Psoas muscle (tissue), 8 donors: ENCODE data around the gene FRYL. TPM values are rescaled to one million over a fixed set of nuclear protein-coding genes. Genes with fewer than 3 reads are reported as not detected.

Experiments used
- ATAC-seq, 4 donors: fragments of 200-7000 bp; cut with Tn5 transposase; one replicate each; pipeline ENCODE4 v1.9.1; 2020; ENCODE audit warnings: moderate library complexity in 3 of 4, mild to moderate bottlenecking in 2 of 4
- DNase-seq, 2 donors: peaks; one replicate each; pipeline ENCODE4 v3.0.0-alpha.2; 2020
- H3K27ac ChIP-seq: fragments of 200-600 bp; one replicate; pipeline ENCODE4 v1.8.0; 2022
- H3K27me3 ChIP-seq, 3 donors: fragments of 200-600 bp in 1 of 3; one replicate each; pipeline versions ENCODE4 v1.6.1 to v1.8.0; 2013 to 2022; ENCODE audit warnings: low read length in 2 of 3, mild to moderate bottlenecking in 2 of 3, moderate library complexity in 1 of 3; ENCODE audit not compliant: insufficient read depth in 3 of 3
- H3K36me3 ChIP-seq, 2 donors: fragments of 200-600 bp in 1 of 2; one replicate each; pipeline versions ENCODE4 v1.6.1 to v1.8.0; 2013 to 2022; ENCODE audit warnings: low read depth in 1 of 2, mild to moderate bottlenecking in 1 of 2, moderate library complexity in 1 of 2; ENCODE audit not compliant: insufficient read depth in 1 of 2
- H3K4me1 ChIP-seq: fragments of 200-600 bp; one replicate; pipeline ENCODE4 v1.8.0; 2022
- H3K4me3 ChIP-seq: fragments of 200-600 bp; one replicate; pipeline ENCODE4 v1.8.0; 2022; ENCODE audit warnings: mild to moderate bottlenecking
- H3K9me3 ChIP-seq: fragments of 200-600 bp; one replicate; pipeline ENCODE4 v1.8.0; 2022
- WGBS, 3 donors: extraction: QIAGEN DNeasy Blood & Tissue Kit; methylation state at CpG; one replicate each; pipeline versions ENCODE4 v1.1.6 to v1.1.7; 2013; 5-methylcytosine and 5-hydroxymethylcytosine counted together
- intact Hi-C, 2 donors: fragments of 100-400 bp; cut with DNase I; formaldehyde crosslinking; loops; one replicate each; pipeline versions ENCODE4 v1.11.0 to v1.14.2; 2022
- polyA plus RNA-seq, 3 donors: library from polyadenylated mRNA; stranded (reverse); fragments of 200-250 nt; gene quantifications; one replicate each; pipeline ENCODE4 v1.2.3, GENCODE V29; 2013
- total RNA-seq, 4 donors: library from RNA; stranded (reverse); fragmentation: NEBNext Ultra II Directional in 2 of 4; extraction: Animal tissue kit (Norgen Biotek cat#: 25700) in 2 of 4; gene quantifications; one replicate each; pipeline versions ENCODE4 v1.2.1 to v1.2.4, GENCODE V29; 2021 to 2023
- TF ChIP-seq, protein P1 (sequence below): fragments of 200-600 bp; IDR thresholded peaks from one replicate; pipeline ENCODE4 v1.8.0; 2022; ENCODE audit warnings: antibody characterized with exemption
- donor health status: healthy with polysubstance abuse.
- donor health status: DM: no; HTN: no; CAD: no; lungs with moderate emphysema.
- donor health status: Bipolar disorder and iron deficiency.
- donor health status: healthy.
- donor health status: DM: yes; HTN: yes; CAD: no.
- donor health status: DM: no; HTN: no; CAD: no.
- donor health status: DM: no; HTN: no; CAD: no.
- donor health status: DM: yes; HTN: yes; CAD: no.

Gene FRYL
- total and polyA plus RNA-seq, 7 donors = 4.8 to 21.7 (median 15.0) TPM

DNA sequence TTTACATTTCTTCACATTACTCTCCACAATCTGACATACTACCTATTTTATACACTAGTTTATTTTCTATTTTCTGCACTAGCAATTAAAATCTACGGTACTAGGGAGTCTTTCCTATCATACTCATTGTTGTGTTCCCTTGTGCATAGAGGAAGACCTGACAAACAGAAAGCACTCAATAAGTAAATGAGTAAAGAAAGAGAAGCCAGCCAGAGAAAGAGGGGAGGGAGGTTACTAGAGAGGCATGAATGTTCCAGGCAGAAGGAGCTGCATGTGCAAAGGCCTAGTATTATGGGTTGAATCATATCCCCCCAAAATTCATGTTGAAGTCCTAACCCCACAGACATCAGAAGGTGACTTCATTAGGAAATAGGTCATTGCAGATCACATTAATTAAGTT is 176.0 kb downstream of the FRYL start:
- no peak for ATAC-seq
- WGBS, 3 donors = 95 to 98% (median 97%) methylated on average over 1 of the region's 1 CpG
- Histone ChIP-seq H3K9me3 (no peaks in the 10 kb centered on the region), H3K27me3 (no peaks in the 10 kb centered on the region), H3K4me1 (no peaks in the 10 kb centered on the region), H3K4me3 (no peak overlapping the region), H3K27ac (no peak overlapping the region), H3K36me3 (peaks cover 0 to 21% of the 10 kb centered on the region in 2 donors)
- no peak for DNase-seq
- TF ChIP-seq, protein P1, sequence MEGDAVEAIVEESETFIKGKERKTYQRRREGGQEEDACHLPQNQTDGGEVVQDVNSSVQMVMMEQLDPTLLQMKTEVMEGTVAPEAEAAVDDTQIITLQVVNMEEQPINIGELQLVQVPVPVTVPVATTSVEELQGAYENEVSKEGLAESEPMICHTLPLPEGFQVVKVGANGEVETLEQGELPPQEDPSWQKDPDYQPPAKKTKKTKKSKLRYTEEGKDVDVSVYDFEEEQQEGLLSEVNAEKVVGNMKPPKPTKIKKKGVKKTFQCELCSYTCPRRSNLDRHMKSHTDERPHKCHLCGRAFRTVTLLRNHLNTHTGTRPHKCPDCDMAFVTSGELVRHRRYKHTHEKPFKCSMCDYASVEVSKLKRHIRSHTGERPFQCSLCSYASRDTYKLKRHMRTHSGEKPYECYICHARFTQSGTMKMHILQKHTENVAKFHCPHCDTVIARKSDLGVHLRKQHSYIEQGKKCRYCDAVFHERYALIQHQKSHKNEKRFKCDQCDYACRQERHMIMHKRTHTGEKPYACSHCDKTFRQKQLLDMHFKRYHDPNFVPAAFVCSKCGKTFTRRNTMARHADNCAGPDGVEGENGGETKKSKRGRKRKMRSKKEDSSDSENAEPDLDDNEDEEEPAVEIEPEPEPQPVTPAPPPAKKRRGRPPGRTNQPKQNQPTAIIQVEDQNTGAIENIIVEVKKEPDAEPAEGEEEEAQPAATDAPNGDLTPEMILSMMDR = no peak
- intact Hi-C loops = no loop called here

DNA sequence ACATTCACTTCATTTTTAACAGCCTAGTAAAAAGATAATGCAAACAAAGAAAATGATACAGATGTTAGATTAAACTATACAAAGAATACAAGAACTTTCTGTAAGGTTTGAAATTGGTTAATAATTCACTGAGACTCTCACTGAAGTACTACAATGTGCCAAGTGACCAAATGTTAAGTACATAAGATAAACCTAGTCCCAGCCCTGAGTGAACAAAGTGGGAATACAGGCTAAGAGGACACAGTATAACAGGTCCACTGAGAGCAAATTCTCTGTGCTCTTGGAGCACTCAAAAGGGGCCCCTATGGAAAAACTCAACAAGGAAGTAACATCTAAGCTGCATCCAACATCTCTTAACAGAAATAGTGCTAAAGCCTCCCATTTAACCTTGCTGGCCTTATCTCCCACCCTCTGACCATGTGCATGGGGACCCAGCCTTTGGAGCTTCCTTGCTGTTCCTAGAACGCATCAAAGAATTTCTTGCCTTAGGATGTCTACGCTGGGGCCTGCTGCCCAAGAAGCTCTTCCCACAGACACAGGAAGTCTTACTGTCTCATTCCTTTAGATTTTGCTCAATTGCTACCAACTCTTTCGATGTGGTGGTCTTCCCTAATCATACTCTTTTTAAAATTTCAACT is 176.6 kb downstream of the FRYL start:
- no peak overlapping the region for H3K27ac ChIP-seq
- no peak overlapping the region for H3K4me3 ChIP-seq
- H3K9me3 ChIP-seq = no peaks in the 10 kb centered on the region
- ATAC-seq (no peak), DNase-seq (no peak)
- no peaks in the 10 kb centered on the region for H3K4me1 ChIP-seq
- WGBS, 3 donors = 95 to 100% (median 96%) methylated on average over 3 of the region's 3 CpGs
- TF ChIP-seq, protein P1 = no peak
- intact Hi-C loops = no loop called here
- peaks cover 0 to 26% of the 10 kb centered on the region in 2 donors for H3K36me3 ChIP-seq
- H3K27me3 ChIP-seq = no peaks in the 10 kb centered on the region

DNA sequence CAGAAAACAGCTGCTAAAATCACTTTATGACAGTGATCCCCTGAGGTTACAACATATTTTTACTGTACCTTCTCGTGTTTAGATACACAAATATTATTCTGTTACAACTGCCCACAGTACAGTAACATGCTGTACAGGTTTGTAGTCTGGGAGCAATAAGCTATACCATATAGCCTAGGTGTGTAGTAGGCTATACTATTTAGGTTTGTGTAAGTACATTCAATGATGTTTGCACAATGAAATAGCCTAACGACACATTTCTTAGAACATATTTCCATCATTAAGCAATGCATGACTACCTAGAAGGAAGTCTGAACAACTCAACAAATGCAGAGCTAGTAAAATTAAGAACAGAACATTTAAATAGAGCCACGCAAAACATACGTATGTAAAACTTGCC is 177.3 kb downstream of the FRYL start:
- H3K4me1 ChIP-seq = no peaks in the 10 kb centered on the region
- TF ChIP-seq, protein P1 = no peak
- H3K27me3 ChIP-seq = no peaks in the 10 kb centered on the region
- H3K27ac ChIP-seq = no peak overlapping the region
- intact Hi-C loops = no loop called here
- H3K4me3 ChIP-seq = no peak overlapping the region
- peaks cover 0 to 30% of the 10 kb centered on the region in 2 donors for H3K36me3 ChIP-seq
- ATAC-seq (no peak), DNase-seq (no peak)
- whole genome bisulfite sequencing, 3 donors = 85 to 90% (median 88%) methylated on average over 4 of the region's 4 CpGs
- no peaks in the 10 kb centered on the region for H3K9me3 ChIP-seq

DNA sequence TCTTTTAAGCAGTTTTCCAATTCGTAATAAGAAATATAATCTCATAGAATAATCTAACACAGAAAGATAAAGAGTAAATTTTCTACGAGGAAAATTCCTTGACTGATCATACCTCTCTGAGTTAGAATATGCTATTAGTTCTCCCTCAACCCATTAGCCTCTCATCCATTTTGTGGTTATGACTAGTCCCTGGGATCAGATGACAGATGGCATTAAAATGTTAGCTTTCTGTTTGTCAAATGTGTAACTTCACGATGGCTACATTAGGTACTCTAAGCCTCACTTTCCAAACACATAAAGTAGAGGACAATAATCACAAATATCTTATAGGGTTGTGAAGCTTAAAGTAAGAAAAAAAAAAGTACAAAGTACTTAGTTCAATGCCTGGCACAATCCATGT is 177.9 kb downstream of the FRYL start:
- intact Hi-C loops = no loop called here
- Histone ChIP-seq H3K36me3 (peaks cover 0 to 30% of the 10 kb centered on the region in 2 donors), H3K4me3 (no peak overlapping the region), H3K27ac (no peak overlapping the region), H3K27me3 (no peaks in the 10 kb centered on the region), H3K4me1 (no peaks in the 10 kb centered on the region), H3K9me3 (no peaks in the 10 kb centered on the region)
- no peak for DNase-seq
- no peak for ATAC-seq
- WGBS, 3 donors = 74 to 81% (median 75%) methylated on average over 3 of the region's 3 CpGs
- TF ChIP-seq, protein P1 = no peak

DNA sequence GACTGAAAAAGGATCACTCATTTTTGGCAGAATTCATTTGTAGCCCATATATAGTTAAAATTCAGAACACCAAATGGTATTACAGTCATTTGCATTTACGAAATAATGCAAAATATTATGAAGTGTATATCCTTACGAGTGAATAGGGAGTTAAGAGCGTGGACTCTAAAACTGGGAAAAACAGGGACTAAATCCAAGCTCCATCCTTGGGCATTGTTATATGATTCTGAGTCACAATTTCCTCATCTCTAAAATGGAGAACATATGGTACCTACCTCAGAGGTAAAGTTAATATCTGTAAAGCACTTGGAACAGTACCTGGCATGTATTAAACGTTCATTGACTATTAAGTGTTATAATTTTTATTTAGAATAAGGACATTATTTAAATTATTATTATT is 183.7 kb downstream of the FRYL start:
- no peaks in the 10 kb centered on the region for H3K4me1 ChIP-seq
- no peak overlapping the region for H3K27ac ChIP-seq
- intact Hi-C loops = no loop called here
- H3K9me3 ChIP-seq = no peaks in the 10 kb centered on the region
- H3K36me3 ChIP-seq = peaks cover 0 to 40% of the 10 kb centered on the region in 2 donors
- no peaks in the 10 kb centered on the region for H3K27me3 ChIP-seq
- no peak overlapping the region for H3K4me3 ChIP-seq
- TF ChIP-seq, protein P1 = no peak
- WGBS, 3 donors = 78 to 89% (median 87%) methylated on average over 4 of the region's 4 CpGs
- DNase-seq (no peak), ATAC-seq (no peak)
